ENCODE measurements around the gene LRRC57.
"Not testable (repeated sequence)": the region's sequence is repeated elsewhere in the genome, so short reads cannot be mapped to it uniquely, and the experiment has no call there.

The LRRC57 gene

DNA sequence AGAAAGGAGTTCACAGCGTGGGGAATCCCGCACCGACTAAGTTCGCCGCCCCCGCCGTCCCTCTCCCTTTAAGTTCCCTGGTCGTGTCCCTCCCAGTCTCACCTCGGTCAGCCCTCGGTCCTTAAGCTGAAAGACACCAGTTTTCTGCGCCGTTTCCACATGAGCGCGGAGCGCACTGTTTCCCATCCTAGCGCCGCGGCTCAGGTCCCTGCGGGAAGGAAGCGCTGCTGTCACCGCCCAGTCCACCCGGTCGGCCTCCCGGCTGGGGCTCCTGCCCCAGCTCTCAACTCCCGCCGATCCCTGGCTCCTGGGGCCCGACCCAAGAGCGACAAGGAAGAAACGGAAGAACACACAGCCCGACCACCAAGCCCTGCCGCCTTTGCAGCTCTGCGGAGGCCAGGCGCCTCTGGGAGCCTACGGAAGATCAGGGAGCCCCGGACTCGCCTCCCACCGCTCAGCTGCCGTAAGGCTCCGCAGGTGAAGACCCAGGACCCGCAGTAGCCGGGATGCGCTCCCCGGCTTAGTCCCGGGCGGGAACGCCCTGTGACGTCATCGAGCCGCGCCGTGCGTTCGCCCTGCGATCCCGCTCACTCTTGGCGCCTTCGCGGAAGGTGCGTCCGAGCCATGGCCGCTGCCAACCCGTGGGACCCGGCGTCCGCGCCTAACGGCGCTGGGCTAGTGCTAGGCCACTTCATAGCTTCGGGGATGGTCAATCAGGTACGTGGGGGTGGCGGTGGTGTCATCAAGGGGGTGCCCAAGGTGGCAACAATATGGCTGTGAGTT is at the start of gene LRRC57, which contains the start of gene HAUS2:
Gene LRRC57, minus strand, starts transcription at position 545 of the 783 bp plus-strand sequence. Its CDS starts 359 bp downstream, at position 186.
Gene HAUS2, plus strand, starts transcription at position 590 of the 783 bp plus-strand sequence. Its CDS starts 35 bp downstream, at position 625.
- peak; percentile 82 for DNase-seq (ENCODE audit: low read depth)

DNA sequence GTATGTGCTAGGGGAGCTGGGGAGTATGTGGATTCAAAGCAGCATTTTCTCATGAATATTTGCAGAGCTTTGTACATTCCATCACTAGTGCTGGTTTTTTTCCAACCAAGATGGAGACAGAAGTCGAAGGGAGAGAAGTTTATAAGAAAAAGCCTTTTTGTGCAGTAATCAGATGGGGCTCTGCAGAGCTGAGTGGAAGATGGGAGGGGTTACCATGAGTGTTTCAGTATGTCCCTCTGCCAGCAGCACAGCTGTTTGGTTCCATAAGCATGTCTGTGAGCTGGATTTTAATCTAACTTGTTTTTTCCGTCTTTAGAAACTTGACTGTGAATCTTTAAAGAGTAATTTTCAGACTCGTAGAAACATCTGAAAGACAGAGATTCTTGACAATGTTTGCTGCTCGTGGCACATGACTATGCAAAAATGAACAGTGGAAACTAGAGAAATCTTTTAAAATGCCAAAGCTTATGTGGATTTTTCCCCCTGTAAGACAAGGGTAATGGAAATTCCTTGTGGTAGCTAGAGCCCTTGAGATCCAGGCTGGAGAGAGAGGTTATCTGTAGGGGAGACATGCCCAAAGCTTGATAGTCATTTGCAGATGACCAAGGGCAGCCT is 47.1 kb upstream of the LRRC57 start:
- no peak for DNase-seq (ENCODE audit: low read depth)

DNA sequence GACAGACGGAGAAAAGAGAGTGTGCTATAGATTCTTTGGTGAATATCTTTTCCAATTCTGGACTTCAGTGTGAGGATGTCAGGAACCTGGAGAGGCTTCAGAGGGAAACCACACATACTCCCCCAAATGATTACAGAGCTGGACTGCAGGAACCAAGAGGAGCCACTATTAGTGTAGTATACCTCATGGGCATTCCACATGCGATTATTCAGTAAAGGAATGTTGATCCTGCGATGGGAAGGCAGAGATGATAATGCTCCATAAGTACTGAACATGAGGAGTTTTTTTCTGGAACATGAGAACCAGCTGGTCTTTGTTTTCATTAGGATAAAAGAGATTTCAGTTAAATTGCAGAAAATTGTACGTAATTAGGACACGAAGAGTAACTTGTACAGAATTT is 45.5 kb upstream of the LRRC57 start:
- DNase-seq (ENCODE audit: low read depth): no peak

DNA sequence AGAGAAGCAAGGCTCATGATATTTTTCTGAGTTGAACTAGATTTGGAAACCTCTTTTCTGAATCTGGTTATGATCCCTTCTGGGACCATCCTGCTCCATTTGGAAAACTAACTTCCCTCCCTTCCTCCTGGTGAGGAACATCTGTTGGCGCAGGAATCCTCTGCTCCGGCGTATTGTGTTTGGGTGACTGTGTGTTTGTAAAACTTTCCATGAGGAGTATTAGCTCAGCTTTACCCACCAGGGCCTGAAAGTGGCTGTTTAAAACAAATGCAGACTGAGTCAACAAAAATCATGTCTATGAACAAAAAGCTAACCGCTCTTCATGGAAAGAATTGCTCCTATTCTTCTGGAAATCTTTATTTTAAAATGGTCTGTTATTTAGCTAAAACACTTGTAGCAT is 44.5 kb upstream of the LRRC57 start:
- DNase-seq (ENCODE audit: low read depth): no peak

GRCh38 chr15:42592716-42593115 is 44.1 kb upstream of the LRRC57 start:
- DNase-seq (ENCODE audit: low read depth): no peak

GRCh38 chr15:42591238-42591934 is 42.8 kb upstream of the LRRC57 start:
- DNase-seq (ENCODE audit: low read depth): no peak

GRCh38 chr15:42590619-42591237 is 42.1 kb upstream of the LRRC57 start:
- no peak for DNase-seq (ENCODE audit: low read depth)

DNA sequence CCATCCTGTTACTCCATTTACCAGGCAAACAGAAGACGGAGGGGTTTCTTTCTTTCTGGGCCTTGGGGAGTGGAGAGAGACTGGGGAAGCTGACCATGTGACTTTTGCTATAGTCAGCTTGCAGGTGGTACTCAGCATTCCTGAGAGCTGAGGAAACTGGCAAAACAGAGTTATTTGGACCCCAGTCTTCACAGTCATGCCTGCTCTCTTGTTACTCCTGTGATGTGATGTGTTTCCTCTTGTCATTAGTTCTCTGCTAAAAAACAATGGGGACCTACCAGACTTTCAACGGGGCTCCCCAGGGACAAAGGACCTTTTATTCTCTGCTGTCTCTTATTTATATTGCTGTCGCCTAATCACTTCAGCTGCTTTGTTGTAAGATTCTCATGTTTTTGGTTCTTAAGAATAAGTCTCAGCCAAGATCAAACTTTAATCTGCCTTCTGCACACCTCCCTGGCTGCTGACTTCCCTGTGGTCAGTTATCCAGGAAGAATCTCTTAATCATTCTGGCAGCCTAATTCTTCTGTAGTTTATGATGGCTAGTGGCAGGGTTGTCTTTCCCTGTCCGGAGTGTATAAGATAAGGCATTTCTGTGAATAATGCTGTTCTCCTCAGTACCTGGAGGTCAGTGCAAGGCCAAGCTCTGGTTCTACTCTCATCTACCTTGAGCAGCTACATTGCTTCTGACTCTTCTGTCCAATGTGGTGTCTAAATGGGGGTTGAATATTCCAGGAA is 35.6 kb upstream of the LRRC57 start:
- DNase-seq (ENCODE audit: low read depth): no peak

DNA sequence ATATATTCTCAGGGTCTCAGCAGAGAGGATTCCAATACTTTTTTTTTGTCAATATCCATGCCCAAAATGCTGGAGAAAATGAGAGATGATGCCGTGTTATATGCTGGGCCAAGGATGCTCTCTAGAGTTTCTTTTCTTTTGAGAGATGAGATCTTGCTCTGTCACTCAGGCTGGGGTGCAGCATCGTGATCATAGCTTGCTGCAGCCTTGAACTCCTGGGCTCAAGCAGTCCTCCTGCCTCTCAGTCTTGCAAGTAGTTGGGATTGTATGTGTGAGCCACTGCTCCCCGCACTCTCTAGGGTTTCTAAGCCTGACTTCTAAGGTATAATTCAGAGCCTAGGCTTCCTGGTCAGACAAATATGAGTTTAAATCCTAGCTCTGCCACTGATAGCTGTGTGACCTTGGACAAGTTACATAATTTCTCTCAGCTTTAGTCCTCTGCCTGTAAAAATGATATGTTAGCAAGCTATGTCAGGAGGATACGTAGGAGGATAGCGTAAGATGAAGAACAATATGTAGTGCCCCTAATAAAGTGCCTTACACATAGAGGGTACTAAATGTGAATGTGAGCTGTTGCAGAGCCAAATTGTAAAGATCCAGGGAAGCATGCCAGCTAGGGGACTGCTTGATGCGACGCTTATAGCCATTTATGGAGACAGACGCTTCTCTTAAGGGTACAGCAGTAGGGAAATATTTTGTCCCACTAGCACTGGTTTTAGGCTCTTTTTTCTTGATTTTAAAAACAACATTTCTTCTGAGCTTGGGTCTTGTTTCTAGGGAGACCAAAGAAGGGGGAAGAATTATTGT is 34.2 kb upstream of the LRRC57 start:
- DNase-seq (ENCODE audit: low read depth): no peak

- peak; percentile 66 for DNase-seq (ENCODE audit: low read depth)
Measured at GRCh38 chr15:42581272-42581730, 32.7 kb upstream of the LRRC57 start.

GRCh38 chr15:42578984-42579537 is 30.5 kb upstream of the LRRC57 start:
- DNase-seq (ENCODE audit: low read depth): no peak

DNA sequence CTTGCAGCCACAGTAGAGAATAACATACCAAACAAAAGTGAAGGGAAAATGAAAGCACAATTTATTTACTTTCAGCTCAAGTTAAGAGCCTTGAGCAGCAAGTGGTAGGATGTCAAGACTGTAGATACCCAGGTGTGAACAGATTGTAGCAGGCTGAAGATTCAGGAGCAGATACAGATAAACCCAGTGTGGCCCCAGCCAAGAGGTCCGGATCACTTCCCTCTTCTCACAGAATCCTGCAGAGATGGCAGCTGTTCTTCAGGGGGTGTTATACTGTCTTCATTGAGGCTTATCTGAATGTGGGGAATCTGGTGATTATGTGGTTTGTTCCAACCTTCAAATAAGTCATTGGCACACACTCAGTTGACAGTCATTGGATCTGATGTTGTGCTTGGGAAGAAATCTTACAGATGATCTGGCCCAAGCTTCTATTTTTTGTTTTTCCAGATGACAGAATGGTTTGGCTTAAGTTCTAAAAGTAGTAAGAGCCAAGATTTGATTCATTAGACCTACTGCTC is 29.0 kb upstream of the LRRC57 start:
- DNase-seq (ENCODE audit: low read depth): no peak

GRCh38 chr15:42576776-42577175 is 28.2 kb upstream of the LRRC57 start:
- no peak for DNase-seq (ENCODE audit: low read depth)

DNA sequence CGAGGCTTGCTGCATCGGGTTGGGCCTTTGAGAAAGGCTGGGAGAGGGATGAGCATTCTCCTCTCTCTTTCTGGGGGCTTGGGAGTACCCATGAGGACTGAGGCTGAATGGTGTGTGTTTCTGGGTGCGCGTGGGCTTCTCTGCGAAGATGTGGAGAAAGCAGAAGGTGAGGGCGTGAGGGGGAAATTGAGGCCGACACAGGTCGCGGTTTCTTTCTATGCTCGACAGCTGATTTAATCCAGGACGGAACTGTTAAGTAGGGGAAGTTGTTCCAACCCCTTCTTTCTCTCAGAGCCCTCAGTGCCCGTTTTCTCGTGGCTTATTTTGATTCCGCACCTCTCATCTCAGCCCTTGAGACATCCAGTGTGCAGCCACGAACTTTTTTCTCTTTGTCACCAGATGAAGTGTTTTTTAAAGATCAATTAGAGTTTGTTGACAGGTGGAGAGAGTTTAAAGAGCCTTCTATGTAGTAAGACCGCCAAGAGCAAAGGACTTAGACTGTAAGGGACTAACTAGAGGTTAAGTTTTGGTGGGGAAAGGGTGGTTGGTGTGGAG is 27.5 kb upstream of the LRRC57 start:
- no peak for DNase-seq (ENCODE audit: low read depth)

DNA sequence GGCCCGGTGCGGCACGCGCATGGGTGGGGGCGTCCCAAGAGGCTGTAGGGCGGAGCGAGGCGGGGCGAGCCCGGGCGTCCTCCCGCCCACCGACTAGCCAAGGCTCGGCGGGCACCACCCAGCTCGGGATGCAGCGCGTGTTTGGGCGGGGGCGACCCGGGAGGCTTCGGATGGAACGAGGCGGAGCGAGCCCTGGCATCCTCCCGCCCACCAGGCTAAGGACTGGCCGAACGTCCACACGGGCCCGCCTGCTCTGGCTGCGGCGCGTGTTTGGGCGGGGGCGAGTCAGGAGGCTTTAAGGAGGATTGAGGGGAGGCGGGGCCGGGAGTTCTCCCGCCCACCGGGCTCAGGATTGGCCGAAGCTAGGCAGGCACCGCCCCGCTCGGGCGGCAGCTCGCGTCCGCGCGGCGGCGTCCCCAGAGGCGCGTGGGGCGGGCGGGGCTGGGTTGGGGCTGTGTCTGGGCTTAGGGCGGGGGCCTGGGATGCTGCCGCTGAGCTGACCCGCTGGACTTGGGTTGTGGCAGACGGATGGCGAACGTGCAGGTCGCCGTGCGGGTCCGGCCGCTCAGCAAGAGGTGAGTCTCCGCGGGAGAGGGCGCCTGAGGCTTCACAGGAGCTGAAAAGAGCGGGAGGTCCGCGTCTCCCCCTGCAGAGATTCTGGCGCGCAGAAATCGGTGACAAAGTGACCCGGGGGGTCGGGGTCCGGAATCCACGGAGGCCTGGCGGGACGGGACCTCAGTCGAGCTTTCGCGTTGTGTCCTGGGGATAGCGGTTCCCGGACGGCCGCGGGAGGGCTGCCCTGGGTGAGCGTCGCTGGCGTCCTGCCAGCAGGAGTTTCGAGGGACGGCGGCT is 26.8 kb upstream of the LRRC57 start, which contains the start of gene STARD9:
Gene STARD9, plus strand, starts transcription at position 419 of the 852 bp plus-strand sequence. Its CDS starts 110 bp downstream, at position 529.
- DNase-seq (ENCODE audit: low read depth): peak; percentile 93

DNA sequence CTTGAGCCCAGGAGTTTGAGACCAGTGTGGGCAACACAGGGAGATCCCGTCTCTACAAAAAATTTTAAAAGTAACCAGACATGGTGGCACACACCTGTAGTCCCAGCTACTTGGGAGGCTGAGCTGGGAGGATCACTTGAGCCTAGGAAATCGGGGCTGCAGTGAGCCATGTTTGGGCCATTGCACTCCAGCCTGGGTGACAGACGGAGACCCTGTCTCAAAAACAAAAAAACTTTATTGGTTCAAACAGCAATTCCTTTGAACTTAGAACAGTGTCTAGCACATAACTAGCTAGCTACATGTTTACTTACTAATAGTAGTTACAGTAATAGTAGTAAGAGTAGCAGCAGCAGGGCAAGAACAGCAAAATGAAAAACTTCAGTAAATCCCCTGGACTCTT is 10.1 kb upstream of the LRRC57 start:
- DNase-seq (ENCODE audit: low read depth): no peak

DNA sequence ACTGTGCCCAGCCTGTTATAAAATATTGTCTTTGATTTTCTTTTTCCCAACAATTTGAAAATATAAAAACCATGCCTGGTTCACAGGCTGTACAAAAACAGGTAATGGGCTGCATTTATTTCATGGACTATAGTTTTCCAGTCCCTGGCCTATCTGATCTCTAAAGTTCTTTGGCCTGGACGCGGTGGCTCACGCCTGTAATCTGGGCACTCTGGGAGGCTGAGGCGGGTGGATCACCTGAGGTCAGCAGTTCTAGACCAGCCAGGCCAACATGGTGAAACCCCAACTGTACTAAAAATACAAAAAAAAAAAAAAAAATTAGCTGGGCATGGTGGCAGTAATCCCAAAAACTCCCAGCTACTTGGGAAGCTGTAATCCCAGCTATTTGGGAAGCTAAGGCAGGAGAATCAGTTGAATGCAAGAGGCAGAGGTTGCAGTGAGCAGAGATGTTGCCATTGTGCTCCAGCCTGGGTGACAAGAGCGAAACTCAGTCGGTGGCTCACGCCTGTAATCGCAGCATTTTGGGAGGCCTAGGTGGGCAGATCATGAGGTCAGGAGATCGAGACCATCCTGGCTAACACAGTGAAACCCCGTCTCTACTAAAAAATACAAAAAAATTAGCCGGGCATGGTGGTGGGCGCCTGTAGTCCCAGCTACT is 8.1 kb upstream of the LRRC57 start:
- DNase-seq (ENCODE audit: low read depth): not testable (repeated sequence)

- DNase-seq (ENCODE audit: low read depth): no peak
Measured at GRCh38 chr15:42553554-42553953, 5.0 kb upstream of the LRRC57 start.
